Kidney capillary endothelial cell (primary cell): ENCODE measurements around the gene PIGQ.

Source experiments
- DNase-seq: peaks from one replicate; pipeline ENCODE4 v3.0.0-alpha.2; 2018; ENCODE audit warnings: low spot score

The PIGQ gene

GRCh38 chr16:569445-570254 lies at the start of gene PIGQ:
Gene PIGQ (plus strand): TSS chr16:569968. CDS start chr16:574075, 4,107 bp downstream.
- DNase-seq: peak; percentile 55

GRCh38 chr16:520847-521246 lies 48.9 kb upstream of the PIGQ start:
- DNase-seq: no peak

- DNase-seq: no peak
These were observed 48.2 kb upstream of the PIGQ start for GRCh38 chr16:521381-522210.

- no peak for DNase-seq
These were observed 47.3 kb upstream of the PIGQ start for GRCh38 chr16:522320-523096.

- DNase-seq: no peak
These were observed 46.5 kb upstream of the PIGQ start for GRCh38 chr16:523097-523741.

- DNase-seq: no peak
These were observed 45.3 kb upstream of the PIGQ start for GRCh38 chr16:524274-525040.

GRCh38 chr16:525123-525519 lies 44.6 kb upstream of the PIGQ start:
- no peak for DNase-seq

- peak; percentile 88 for DNase-seq
These were observed 44.1 kb upstream of the PIGQ start for GRCh38 chr16:525520-526180.

- peak; percentile 36 for DNase-seq
These were observed 43.4 kb upstream of the PIGQ start for GRCh38 chr16:526181-527014.

- peak; percentile 78 for DNase-seq
These were observed 42.5 kb upstream of the PIGQ start, which contains the start of gene CAPN15 for GRCh38 chr16:527015-527903. Gene CAPN15 (plus strand): TSS chr16:527712. CDS start chr16:546839, 19,127 bp downstream.

- DNase-seq: peak; percentile 58
These were observed 41.4 kb upstream of the PIGQ start for GRCh38 chr16:528111-529011.

- DNase-seq: no peak
These were observed 40.7 kb upstream of the PIGQ start for GRCh38 chr16:529012-529575.

GRCh38 chr16:530111-530817 lies 39.5 kb upstream of the PIGQ start:
- no peak for DNase-seq

- DNase-seq: no peak
These were observed 38.2 kb upstream of the PIGQ start for GRCh38 chr16:531494-532125.

GRCh38 chr16:533391-534123 lies 36.2 kb upstream of the PIGQ start:
- DNase-seq: no peak
